ENCODE data around the gene C6orf118.

Gene C6orf118

GRCh38 chr6:165298875-165299274 is 10.5 kb downstream of the C6orf118 start:
- TF ChIP-seq REST (IDR thresholded peaks at IDR 0.05; ENCODE audit: insufficient read depth in 1 of 2, low read depth in 2 of 2, low read length in 2 of 2) = no peak
- no peak for TF ChIP-seq TAF1 (IDR thresholded peaks at IDR 0.05; ENCODE audit: borderline replicate concordance, insufficient read depth, low read length)
- TF ChIP-seq FOXP2 (optimal IDR thresholded peaks at IDR 0.05; ENCODE audit: borderline replicate concordance, extremely low read depth, extremely low read length, insufficient read depth) = no peak
- no peak for TF ChIP-seq POLR2AphosphoS5 (IDR thresholded peaks at IDR 0.05; ENCODE audit: low read depth, low read length)
- no peak for TF ChIP-seq SIN3A (IDR thresholded peaks at IDR 0.05; ENCODE audit: borderline replicate concordance, insufficient read depth, low read length)

GRCh38 chr6:165298402-165298801 is 11.0 kb downstream of the C6orf118 start:
- no peak for TF ChIP-seq REST (IDR thresholded peaks at IDR 0.05; ENCODE audit: insufficient read depth in 1 of 2, low read depth in 2 of 2, low read length in 2 of 2)
- TF ChIP-seq SIN3A (IDR thresholded peaks at IDR 0.05; ENCODE audit: borderline replicate concordance, insufficient read depth, low read length) = no peak
- no peak for TF ChIP-seq FOXP2 (optimal IDR thresholded peaks at IDR 0.05; ENCODE audit: borderline replicate concordance, extremely low read depth, extremely low read length, insufficient read depth)
- TF ChIP-seq POLR2AphosphoS5 (IDR thresholded peaks at IDR 0.05; ENCODE audit: low read depth, low read length) = no peak

- TF ChIP-seq REST (IDR thresholded peaks at IDR 0.05; ENCODE audit: insufficient read depth in 1 of 2, low read depth in 2 of 2, low read length in 2 of 2) (no peak), SIN3A (IDR thresholded peaks at IDR 0.05; ENCODE audit: borderline replicate concordance, insufficient read depth, low read length) (no peak), TAF1 (IDR thresholded peaks at IDR 0.05; ENCODE audit: borderline replicate concordance, insufficient read depth, low read length) (no peak), POLR2AphosphoS5 (IDR thresholded peaks at IDR 0.05; ENCODE audit: low read depth, low read length) (no peak), FOXP2 (optimal IDR thresholded peaks at IDR 0.05; ENCODE audit: borderline replicate concordance, extremely low read depth, extremely low read length, insufficient read depth) (no peak)
Measured at GRCh38 chr6:165292657-165293056, 16.7 kb downstream of the C6orf118 start.

- TF ChIP-seq FOXP2 (optimal IDR thresholded peaks at IDR 0.05; ENCODE audit: borderline replicate concordance, extremely low read depth, extremely low read length, insufficient read depth) (no peak), REST (IDR thresholded peaks at IDR 0.05; ENCODE audit: insufficient read depth in 1 of 2, low read depth in 2 of 2, low read length in 2 of 2) (no peak), POLR2AphosphoS5 (IDR thresholded peaks at IDR 0.05; ENCODE audit: low read depth, low read length) (no peak), TAF1 (IDR thresholded peaks at IDR 0.05; ENCODE audit: borderline replicate concordance, insufficient read depth, low read length) (no peak), SIN3A (IDR thresholded peaks at IDR 0.05; ENCODE audit: borderline replicate concordance, insufficient read depth, low read length) (no peak)
Measured at GRCh38 chr6:165274611-165275010, 34.8 kb downstream of the C6orf118 start.

- TF ChIP-seq TAF1 (IDR thresholded peaks at IDR 0.05; ENCODE audit: borderline replicate concordance, insufficient read depth, low read length) (no peak), FOXP2 (optimal IDR thresholded peaks at IDR 0.05; ENCODE audit: borderline replicate concordance, extremely low read depth, extremely low read length, insufficient read depth) (no peak)
Measured at GRCh38 chr6:165272585-165272984, 36.8 kb downstream of the C6orf118 start.

Measured in PFSK-1 (cell line).